ENCODE data around the gene MAPK8IP1.

GRCh38 chr11:45935349-45936064 lies 50.1 kb downstream of the MAPK8IP1 start:
- TF ChIP-seq, protein P1, sequence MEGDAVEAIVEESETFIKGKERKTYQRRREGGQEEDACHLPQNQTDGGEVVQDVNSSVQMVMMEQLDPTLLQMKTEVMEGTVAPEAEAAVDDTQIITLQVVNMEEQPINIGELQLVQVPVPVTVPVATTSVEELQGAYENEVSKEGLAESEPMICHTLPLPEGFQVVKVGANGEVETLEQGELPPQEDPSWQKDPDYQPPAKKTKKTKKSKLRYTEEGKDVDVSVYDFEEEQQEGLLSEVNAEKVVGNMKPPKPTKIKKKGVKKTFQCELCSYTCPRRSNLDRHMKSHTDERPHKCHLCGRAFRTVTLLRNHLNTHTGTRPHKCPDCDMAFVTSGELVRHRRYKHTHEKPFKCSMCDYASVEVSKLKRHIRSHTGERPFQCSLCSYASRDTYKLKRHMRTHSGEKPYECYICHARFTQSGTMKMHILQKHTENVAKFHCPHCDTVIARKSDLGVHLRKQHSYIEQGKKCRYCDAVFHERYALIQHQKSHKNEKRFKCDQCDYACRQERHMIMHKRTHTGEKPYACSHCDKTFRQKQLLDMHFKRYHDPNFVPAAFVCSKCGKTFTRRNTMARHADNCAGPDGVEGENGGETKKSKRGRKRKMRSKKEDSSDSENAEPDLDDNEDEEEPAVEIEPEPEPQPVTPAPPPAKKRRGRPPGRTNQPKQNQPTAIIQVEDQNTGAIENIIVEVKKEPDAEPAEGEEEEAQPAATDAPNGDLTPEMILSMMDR (IDR thresholded peaks at IDR 0.05), result no peak
- TF ChIP-seq POLR2AphosphoS5 (IDR thresholded peaks at IDR 0.05) (no peak), POLR2A (IDR thresholded peaks at IDR 0.05) (no peak)

All from transverse colon (tissue), 4 donors.